Prostate gland (tissue), 2 donors: ENCODE data around the gene ZBTB44.
"Not testable (repeated sequence)": the region's sequence is repeated elsewhere in the genome, so short reads cannot be mapped to it uniquely, and the experiment has no call there.

Source experiments
- CTCF ChIP-seq, 4 experiments: fragments of 200-600 bp in 2 of 4; fragments of 450-650 bp in 2 of 4; sonication (generic) in 2 of 4; IDR thresholded peaks; 1 replicate in 3 of 4; 2 replicates in 1 of 4; pipeline ENCODE4 v1.5.1; 2016 to 2019; ENCODE audit warnings: antibody characterized with exemption in 4 of 4, mild to moderate bottlenecking in 2 of 4, moderate library complexity in 2 of 4
- POLR2A ChIP-seq: fragments of 450-650 bp; IDR thresholded peaks from one replicate; pipeline ENCODE4 v1.6.1; 2016; ENCODE audit warnings: antibody characterized with exemption, mild to moderate bottlenecking
- POLR2AphosphoS5 ChIP-seq: sonication (generic); formaldehyde crosslinking; IDR thresholded peaks from one replicate; pipeline ENCODE4 v1.6.1; 2017; ENCODE audit warnings: antibody characterized with exemption

- not testable (repeated sequence) for TF ChIP-seq POLR2AphosphoS5; CTCF (IDR thresholded peaks at IDR 0.05); POLR2A
Measured at GRCh38 chr11:130249929-130250328, 64.8 kb downstream of the ZBTB44 start.
